H9 (cell line): ENCODE measurements around the gene INSR. TPM values are rescaled to one million over a fixed set of nuclear protein-coding genes. Genes with fewer than 3 reads are reported as not detected.

Source experiments
- DNase-seq: peaks from one replicate; pipeline ENCODE4 v3.0.0-alpha.2; 2017
- H2AFZ ChIP-seq: one replicate; pipeline ENCODE4 v1.6.1; 2013; ENCODE audit warnings: mild to moderate bottlenecking, low read length, control low read depth, moderate library complexity
- H2AK5ac ChIP-seq: 2 replicates; pipeline ENCODE4 v1.6.1; 2013; ENCODE audit warnings: low read length, control low read depth, mixed read lengths; ENCODE audit not compliant: insufficient read length
- H2BK120ac ChIP-seq: one replicate; pipeline ENCODE4 v1.6.1; 2013; ENCODE audit warnings: low read depth, mild to moderate bottlenecking, low read length, control low read depth, inconsistent platforms; ENCODE audit not compliant: poor library complexity, severe bottlenecking
- H2BK12ac ChIP-seq: 2 replicates; pipeline ENCODE4 v1.6.1; 2013; ENCODE audit warnings: low read length, control low read depth, mixed read lengths, low read depth; ENCODE audit not compliant: insufficient read length
- H2BK15ac ChIP-seq: 2 replicates; pipeline ENCODE4 v1.6.1; 2013; ENCODE audit warnings: low read depth, low read length, control low read depth
- H2BK20ac ChIP-seq: one replicate; pipeline ENCODE4 v1.6.1; 2013; ENCODE audit warnings: low read depth, mild to moderate bottlenecking, low read length, control low read depth, inconsistent platforms; ENCODE audit not compliant: poor library complexity, severe bottlenecking
- H2BK5ac ChIP-seq: 2 replicates; pipeline ENCODE4 v1.6.1; 2013; ENCODE audit warnings: low read length, control low read depth, mixed read lengths; ENCODE audit not compliant: insufficient read length
- H3K14ac ChIP-seq: 2 replicates; pipeline ENCODE4 v1.6.1; 2013; ENCODE audit warnings: low read length, control low read depth; ENCODE audit not compliant: insufficient read depth
- H3K18ac ChIP-seq: 2 replicates; pipeline ENCODE4 v1.6.1; 2013; ENCODE audit warnings: low read depth, mild to moderate bottlenecking, mixed read lengths, low read length, control low read depth; ENCODE audit not compliant: insufficient read length
- H3K23ac ChIP-seq: 2 replicates; pipeline ENCODE4 v1.6.1; 2013; ENCODE audit warnings: low read length, control low read depth, mixed read lengths, low read depth; ENCODE audit not compliant: insufficient read length
- H3K23me2 ChIP-seq: 2 replicates; pipeline ENCODE4 v1.6.1; 2013; ENCODE audit warnings: low read depth, mild to moderate bottlenecking, mixed read lengths, low read length, control low read depth; ENCODE audit not compliant: insufficient read length, poor library complexity, severe bottlenecking
- H3K27ac ChIP-seq: 2 replicates; pipeline ENCODE4 v1.5.1; 2013; ENCODE audit warnings: low read length, control low read depth, mixed read lengths, low read depth; ENCODE audit not compliant: insufficient read length
- H3K27me3 ChIP-seq: 2 replicates; pipeline ENCODE4 v1.6.1; 2013; ENCODE audit warnings: low read length, control low read depth, inconsistent platforms; ENCODE audit not compliant: insufficient read depth
- H3K4ac ChIP-seq: 2 replicates; pipeline ENCODE4 v1.6.1; 2013; ENCODE audit warnings: low read depth, mild to moderate bottlenecking, control low read depth, inconsistent platforms, low read length, moderate library complexity
- H3K4me1 ChIP-seq: 2 replicates; pipeline ENCODE4 v1.6.1; 2013; ENCODE audit warnings: low read length, control low read depth, inconsistent platforms; ENCODE audit not compliant: insufficient read depth
- H3K4me2 ChIP-seq: 2 replicates; pipeline ENCODE4 v1.6.1; 2013; ENCODE audit warnings: low read length, control low read depth, mixed read lengths; ENCODE audit not compliant: insufficient read length, insufficient read depth
- H3K56ac ChIP-seq: 2 replicates; pipeline ENCODE4 v1.6.1; 2013; ENCODE audit warnings: low read depth, mild to moderate bottlenecking, mixed read lengths, low read length, control low read depth; ENCODE audit not compliant: insufficient read length
- H3K79me1 ChIP-seq: 2 replicates; pipeline ENCODE4 v1.6.1; 2013; ENCODE audit warnings: low read depth, mild to moderate bottlenecking, moderate library complexity, low read length, control low read depth, inconsistent platforms; ENCODE audit not compliant: insufficient read depth, poor library complexity, severe bottlenecking
- H3K79me2 ChIP-seq: 2 replicates; pipeline ENCODE4 v1.6.1; 2013; ENCODE audit warnings: low read length, control low read depth, inconsistent platforms; ENCODE audit not compliant: insufficient read depth
- H3K9ac ChIP-seq: 2 replicates; pipeline ENCODE4 v1.6.1; 2013; ENCODE audit warnings: low read length, control low read depth, mixed read lengths; ENCODE audit not compliant: insufficient read length; ENCODE audit errors: extremely low read depth
- H3K9me3 ChIP-seq: one replicate; pipeline ENCODE4 v1.6.1; 2013; ENCODE audit warnings: low read depth, low read length, inconsistent platforms; ENCODE audit not compliant: control insufficient read depth
- H3T11ph ChIP-seq: one replicate; pipeline ENCODE4 v1.6.1; 2013; ENCODE audit warnings: mild to moderate bottlenecking, low read length, control low read depth, inconsistent platforms
- H4K20me1 ChIP-seq: one replicate; pipeline ENCODE4 v1.6.1; 2013; ENCODE audit not compliant: control insufficient read depth, insufficient read length, insufficient read depth
- H4K5ac ChIP-seq: 2 replicates; pipeline ENCODE4 v1.6.1; 2013; ENCODE audit warnings: low read depth, mild to moderate bottlenecking, mixed read lengths, low read length, control low read depth; ENCODE audit not compliant: insufficient read length
- H4K8ac ChIP-seq: replicated peaks from 2 replicates; pipeline ENCODE4 v1.6.1; 2013; ENCODE audit warnings: low read length, control low read depth, mixed read lengths, low read depth; ENCODE audit not compliant: insufficient read length
- H4K91ac ChIP-seq: 2 replicates; pipeline ENCODE4 v1.6.1; 2013; ENCODE audit warnings: low read depth, mild to moderate bottlenecking, moderate library complexity, mixed read lengths, low read length, control low read depth; ENCODE audit not compliant: insufficient read length
- H3K27ac Mint-ChIP-seq, 3 experiments: 2 replicates in 2 of 3; 3 replicates in 1 of 3; pipeline ENCODE4 v1.8.0; 2020 to 2021; ENCODE audit warnings: mixed read lengths in 3 of 3, mild to moderate bottlenecking in 1 of 3, moderate library complexity in 1 of 3
- H3K27me3 Mint-ChIP-seq: 2 replicates; pipeline ENCODE4 v1.8.0; 2021; ENCODE audit warnings: low read depth, mild to moderate bottlenecking, moderate library complexity, mixed read lengths
- H3K36me3 Mint-ChIP-seq, 3 experiments: 2 replicates in 2 of 3; 3 replicates in 1 of 3; pipeline ENCODE4 v1.8.0; 2020 to 2021; ENCODE audit warnings: low read depth in 3 of 3, mixed read lengths in 3 of 3; ENCODE audit not compliant: insufficient read depth in 1 of 3
- H3K4me1 Mint-ChIP-seq, 2 experiments: 2 replicates each; pipeline ENCODE4 v1.8.0; 2020; ENCODE audit warnings: mixed read lengths in 2 of 2
- H3K4me3 Mint-ChIP-seq, 2 experiments: 2 replicates in 1 of 2; 3 replicates in 1 of 2; pipeline ENCODE4 v1.8.0; 2020 to 2021; ENCODE audit warnings: mild to moderate bottlenecking in 2 of 2, mixed read lengths in 2 of 2, moderate library complexity in 1 of 2
- H3K9me3 Mint-ChIP-seq, 2 experiments: 2 replicates in 1 of 2; 3 replicates in 1 of 2; pipeline ENCODE4 v1.8.0; 2020; ENCODE audit warnings: mild to moderate bottlenecking in 2 of 2, mixed read lengths in 2 of 2, moderate library complexity in 1 of 2
- CTCF ChIP-seq: fragments of 200-600 bp; sonication (generic); conservative IDR thresholded peaks from 3 replicates; pipeline ENCODE4 v1.8.0; 2021; ENCODE audit warnings: antibody characterized with exemption, mild to moderate bottlenecking
- WGBS: extraction: QIAGEN DNeasy Blood & Tissue Kit; methylation state at CpG from one replicate; pipeline ENCODE4 v1.1.7; 2013; ENCODE audit warnings: missing lambda C conversion rate, low lambda C conversion rate, mixed read lengths; ENCODE audit not compliant: insufficient read length; ENCODE audit errors: extremely low coverage; 5-methylcytosine and 5-hydroxymethylcytosine counted together
- total RNA-seq: library from RNA; stranded (reverse); gene quantifications from 2 replicates; pipeline ENCODE4 v1.2.1, GENCODE V29; 2021

Gene INSR
- total RNA-seq, 1 experiment from 2014 or later = 39.8 TPM

- Histone ChIP-seq H2BK120ac (no peak overlapping the region), H4K8ac (no peak overlapping the region), H3K4ac (no peak overlapping the region), H3K56ac (no peak overlapping the region), H3K18ac (no peak overlapping the region), H4K91ac (no peak overlapping the region), H2AFZ (no peak overlapping the region), H3K14ac (no peak overlapping the region), H3K79me2 (no peaks in the 10 kb centered on the region), H3K9me3 (no peaks in the 10 kb centered on the region), H3K27me3 (no peaks in the 10 kb centered on the region), H3K4me1 (no peaks in the 10 kb centered on the region; the same call in 1 of the 2 replicates), H4K5ac (no peak overlapping the region), H3T11ph (no peak overlapping the region), H2BK20ac (no peak overlapping the region), H2BK12ac (no peak overlapping the region), H3K79me1 (no peaks in the 10 kb centered on the region), H2BK5ac (no peak overlapping the region), H2AK5ac (no peak overlapping the region), H3K27ac (no peak overlapping the region), H4K20me1 (no peaks in the 10 kb centered on the region), H3K9ac (no peak overlapping the region), H3K23ac (no peak overlapping the region), H3K4me2 (no peak overlapping the region), H2BK15ac (no peak overlapping the region), H3K23me2 (no peaks in the 10 kb centered on the region)
- Mint-ChIP-seq H3K36me3 (no peaks in the 10 kb centered on the region), H3K9me3 (peaks cover 0 to 4% of the 10 kb centered on the region in 2 experiments; a peak in 3 of 5 replicates), H3K27me3 (peaks cover 6% of the 10 kb centered on the region; the same call in 1 of the 2 replicates), H3K4me3 (no peak overlapping the region), H3K27ac (no peak overlapping the region), H3K4me1 (no peaks in the 10 kb centered on the region)
- no peak for TF ChIP-seq CTCF
- 100% methylated on average over 2 of the region's 4 CpGs for WGBS
- DNase-seq = no peak
Measured at GRCh38 chr19:7331446-7331845, 37.2 kb upstream of the INSR start.
